NCI-H69 (cell line): Measurements from ENCODE around the gene CDH4.

Experiments
- DNase-seq: peaks from one replicate; lab custom pipeline; 2025; lab: John Stamatoyannopoulos, UW

Gene CDH4

GRCh38 chr20:61693055-61693600, 441.1 kb downstream of the CDH4 start:
- DNase-seq = no peak

GRCh38 chr20:61694682-61695081, 442.6 kb downstream of the CDH4 start:
- no peak for DNase-seq

- no peak for DNase-seq
Observed at GRCh38 chr20:61695741-61696140, 443.7 kb downstream of the CDH4 start.

- no peak for DNase-seq
Observed at GRCh38 chr20:61696181-61696735, 444.2 kb downstream of the CDH4 start.

- no peak for DNase-seq
Observed at GRCh38 chr20:61697666-61698597, 445.9 kb downstream of the CDH4 start.

GRCh38 chr20:61698598-61699494, 446.8 kb downstream of the CDH4 start:
- no peak for DNase-seq

GRCh38 chr20:61699495-61700374, 447.7 kb downstream of the CDH4 start:
- DNase-seq = no peak

GRCh38 chr20:61700595-61701140, 448.6 kb downstream of the CDH4 start:
- no peak for DNase-seq

GRCh38 chr20:61701401-61701800, 449.3 kb downstream of the CDH4 start:
- DNase-seq = no peak

- no peak for DNase-seq
Observed at GRCh38 chr20:61701802-61702201, 449.7 kb downstream of the CDH4 start.

GRCh38 chr20:61702246-61702645, 450.2 kb downstream of the CDH4 start:
- DNase-seq = no peak

GRCh38 chr20:61704661-61705060, 452.6 kb downstream of the CDH4 start:
- DNase-seq = no peak

- DNase-seq = no peak
Observed at GRCh38 chr20:61705386-61706258, 453.6 kb downstream of the CDH4 start.

- no peak for DNase-seq
Observed at GRCh38 chr20:61706259-61706961, 454.3 kb downstream of the CDH4 start.

GRCh38 chr20:61708891-61709290, 456.8 kb downstream of the CDH4 start:
- DNase-seq = no peak

GRCh38 chr20:61710108-61710507, 458.0 kb downstream of the CDH4 start:
- no peak for DNase-seq

GRCh38 chr20:61712688-61713087, 460.6 kb downstream of the CDH4 start:
- no peak for DNase-seq

GRCh38 chr20:61718361-61719005, 466.4 kb downstream of the CDH4 start:
- DNase-seq = no peak
